ENCODE results near the gene SRD5A1.

Gene SRD5A1

GRCh38 chr5:6604946-6605345, 28.3 kb upstream of the SRD5A1 start:
- DNase-seq (ENCODE audit: low spot score): no peak

- no peak for DNase-seq (ENCODE audit: low spot score)
These were observed 26.2 kb upstream of the SRD5A1 start for GRCh38 chr5:6606884-6607558.

DNA sequence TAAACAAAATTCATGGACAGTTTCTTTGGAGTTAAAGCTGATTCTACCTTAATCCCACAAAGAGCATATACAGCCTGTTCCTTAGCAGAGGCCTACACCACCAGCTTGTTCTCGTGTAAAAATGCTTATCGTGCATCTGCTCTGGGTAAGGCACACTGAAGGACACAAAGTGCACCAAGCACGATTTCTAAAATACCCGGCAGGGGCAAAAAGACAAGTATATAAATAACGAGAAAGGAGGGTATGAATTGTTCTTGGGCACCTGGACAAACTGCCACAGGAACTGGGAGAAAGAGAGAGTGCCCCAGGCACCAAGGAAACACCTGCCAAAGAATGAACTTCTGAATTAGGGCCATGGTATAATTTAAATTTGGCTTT, 25.7 kb upstream of the SRD5A1 start:
- no peak for DNase-seq (ENCODE audit: low spot score)

DNA sequence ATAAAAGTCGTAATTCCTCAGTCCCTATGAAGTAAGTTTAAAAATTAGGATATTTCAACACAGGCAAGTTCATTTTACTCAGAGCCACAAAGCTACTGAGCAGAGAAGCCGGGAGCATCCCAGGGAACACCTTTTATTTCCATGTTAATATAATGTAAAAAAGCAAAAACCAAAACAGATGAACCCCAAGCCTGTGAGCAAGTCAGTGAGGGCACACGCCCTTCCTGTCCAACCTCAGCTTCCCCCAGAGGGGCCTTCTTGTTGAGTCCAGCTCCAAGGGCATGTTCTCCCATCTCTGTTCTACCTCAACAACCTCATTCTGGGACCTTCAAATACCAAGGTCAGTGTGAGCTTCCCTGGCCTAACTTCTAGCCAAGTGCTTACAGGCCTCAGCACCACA, 25.2 kb upstream of the SRD5A1 start:
- DNase-seq (ENCODE audit: low spot score): no peak

DNA sequence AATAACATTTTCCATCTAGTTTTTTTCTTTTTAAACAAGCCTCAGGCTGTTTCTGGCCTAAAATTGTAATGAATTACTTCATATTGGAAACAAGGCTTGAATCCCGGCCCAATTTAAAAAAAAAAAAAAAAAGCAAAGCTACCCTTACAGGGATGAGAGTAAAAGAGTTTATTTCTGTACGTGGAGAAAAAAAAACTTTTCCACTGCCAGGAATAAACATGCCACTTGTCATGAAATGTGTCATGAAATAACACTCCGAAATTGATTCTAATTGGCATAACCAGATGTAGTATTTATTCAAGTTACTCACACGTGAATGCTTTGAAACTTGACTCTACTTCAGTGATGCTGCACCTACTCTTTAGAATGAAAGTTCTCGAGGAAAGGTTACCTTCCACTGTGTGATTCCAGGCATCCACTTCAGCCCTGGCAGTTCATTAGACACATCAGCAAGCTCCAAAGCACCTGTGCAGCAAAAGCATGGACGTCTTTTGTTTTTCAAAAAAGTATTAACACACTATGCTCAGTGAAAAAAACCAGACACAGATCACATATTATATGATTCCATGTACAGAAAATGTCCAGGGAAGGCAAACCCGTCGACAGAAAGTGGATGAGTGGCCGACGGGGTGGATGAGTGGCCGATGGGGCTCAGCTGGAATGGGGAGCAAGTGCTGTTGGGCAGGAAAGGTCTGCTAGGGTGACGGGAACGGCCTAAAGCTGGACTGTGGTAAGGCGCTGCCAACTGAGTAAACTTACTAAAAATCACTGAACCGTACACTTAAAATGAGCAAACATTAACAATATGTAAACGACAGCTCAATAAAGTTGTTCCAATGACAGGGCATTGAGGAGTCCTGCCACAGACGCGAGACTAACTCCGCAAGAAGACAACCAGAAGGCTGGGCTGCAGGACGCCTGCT, 21.6 kb upstream of the SRD5A1 start:
- no peak for DNase-seq (ENCODE audit: low spot score)

DNA sequence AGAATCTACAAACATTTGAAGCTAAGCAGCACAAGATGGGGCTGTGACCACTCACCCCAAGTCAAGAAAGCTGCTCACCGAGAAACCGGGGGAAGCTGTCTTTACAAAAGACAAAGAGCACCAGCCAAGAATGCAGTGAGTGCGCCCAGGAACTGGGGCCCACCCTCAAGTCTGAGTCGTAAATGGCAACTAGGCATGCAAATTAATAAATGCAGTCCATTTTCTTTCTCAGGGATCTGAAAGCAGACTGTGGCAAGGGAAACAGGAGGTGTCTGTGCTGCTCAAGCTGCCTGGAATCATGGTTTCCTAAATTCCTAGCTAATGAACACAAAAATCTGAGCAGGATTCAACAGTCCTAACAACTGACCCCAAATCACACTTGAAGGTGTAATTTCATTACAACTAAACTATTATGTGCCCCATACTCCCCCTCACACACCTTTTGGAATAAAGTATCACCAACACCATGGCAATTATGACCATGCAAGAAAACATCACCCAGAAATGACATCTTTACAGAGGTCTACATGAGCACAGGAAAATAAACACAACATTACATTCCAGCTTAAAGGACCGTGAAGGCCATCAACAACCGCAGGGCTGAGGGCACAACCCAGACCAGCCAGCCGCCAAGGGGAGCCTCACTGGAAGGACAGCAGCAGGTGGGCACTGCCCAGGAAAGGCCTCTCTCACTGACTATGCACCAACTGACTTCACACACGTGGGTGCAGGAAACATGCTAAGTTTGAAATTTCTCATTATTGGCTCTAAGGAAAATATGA, 18.0 kb upstream of the SRD5A1 start:
- DNase-seq (ENCODE audit: low spot score): no peak

DNA sequence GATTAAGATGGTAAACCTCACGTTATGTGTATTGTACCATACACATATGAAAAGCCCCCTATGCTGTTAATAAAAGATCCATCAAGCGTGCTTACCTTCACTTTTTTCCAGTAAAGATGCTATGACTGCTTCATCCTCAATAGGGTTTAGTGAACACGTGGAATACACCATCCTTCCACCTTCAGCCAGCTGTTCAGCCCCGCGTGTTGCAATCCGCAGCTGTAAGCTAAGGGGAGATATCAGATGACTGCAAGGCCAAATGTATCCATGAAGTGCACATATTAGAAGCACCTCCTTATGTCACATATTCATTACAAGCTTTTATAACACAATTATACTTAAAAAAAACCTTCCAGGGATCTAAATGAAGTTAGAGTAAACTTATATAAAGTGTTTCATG, 16.6 kb upstream of the SRD5A1 start:
- DNase-seq (ENCODE audit: low spot score): no peak

GRCh38 chr5:6623228-6623627, 10.0 kb upstream of the SRD5A1 start:
- no peak for DNase-seq (ENCODE audit: low spot score)

- DNase-seq (ENCODE audit: low spot score): no peak
These were observed 9.3 kb upstream of the SRD5A1 start for GRCh38 chr5:6623941-6624340.

- no peak for DNase-seq (ENCODE audit: low spot score)
These were observed 6.7 kb upstream of the SRD5A1 start for GRCh38 chr5:6626508-6626907.

DNA sequence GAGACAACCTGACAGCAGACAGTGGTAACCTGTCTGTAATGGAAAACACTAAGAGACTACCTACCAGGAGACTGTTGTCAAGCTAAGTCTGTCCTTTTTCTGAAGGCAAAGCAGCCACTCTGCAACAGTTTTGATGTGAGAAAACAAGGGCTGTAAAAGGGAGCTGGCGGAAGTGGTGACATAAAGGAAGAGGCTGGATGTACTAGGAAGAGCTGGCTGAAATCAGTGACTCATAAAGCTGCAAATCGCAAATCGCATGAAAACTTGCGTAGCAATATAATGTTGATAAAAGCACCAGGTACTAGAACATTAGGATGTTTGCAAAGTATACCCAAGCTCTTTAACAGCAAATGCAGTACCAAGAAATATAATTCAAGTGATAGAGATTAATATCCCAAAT, 1.8 kb upstream of the SRD5A1 start:
- no peak for DNase-seq (ENCODE audit: low spot score)

DNA sequence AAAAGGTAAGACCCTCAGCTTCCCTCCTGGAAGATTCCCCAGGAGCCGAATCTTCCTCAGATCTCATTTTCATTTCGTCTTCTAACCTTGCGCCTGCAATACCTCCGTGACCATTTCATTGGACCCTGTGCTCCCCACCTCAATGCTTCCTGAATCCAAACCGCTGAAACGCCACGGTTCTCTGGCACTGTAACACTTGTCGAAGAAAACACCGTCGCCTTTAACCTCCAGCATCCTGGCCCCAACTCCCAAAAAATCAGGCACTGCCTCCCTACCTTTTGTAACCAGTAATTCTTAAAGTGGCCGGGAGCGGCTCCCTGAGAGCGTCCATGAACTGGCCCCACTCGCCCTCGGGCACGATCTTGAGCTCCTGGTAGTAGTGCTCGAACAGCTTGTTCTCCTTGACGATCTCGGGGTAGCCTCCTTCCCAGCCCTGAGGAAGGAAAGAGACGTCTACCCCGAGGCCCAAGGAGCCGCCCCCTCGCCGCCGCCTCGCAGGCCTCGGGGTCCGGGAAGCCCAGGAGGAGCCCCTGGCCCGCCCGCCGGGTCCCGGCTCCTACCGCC, 834 bp upstream of the SRD5A1 start:
- DNase-seq (ENCODE audit: low spot score): peak; percentile 21

GRCh38 chr5:6633469-6634245, 417 bp downstream of the SRD5A1 start:
- no peak for DNase-seq (ENCODE audit: low spot score)

DNA sequence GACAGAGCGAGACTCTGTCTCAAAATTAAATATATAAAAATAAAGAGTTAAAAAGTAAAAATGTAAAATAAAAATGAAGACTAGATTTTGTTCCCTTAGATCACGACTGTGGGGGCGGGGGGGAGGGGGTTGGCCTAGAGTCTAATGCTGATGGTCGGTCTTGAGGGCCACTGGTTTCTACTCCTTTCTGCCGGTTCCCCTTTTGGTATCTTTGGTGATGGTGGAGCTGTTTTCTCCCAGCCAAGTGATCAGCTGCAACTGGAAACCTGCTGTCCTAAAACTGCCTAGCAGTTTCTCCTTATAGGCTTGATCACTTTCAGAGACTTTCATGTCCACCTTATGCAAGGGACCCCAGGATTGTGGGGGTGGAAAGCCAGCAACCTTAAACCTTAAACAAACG, 1.1 kb downstream of the SRD5A1 start:
- DNase-seq (ENCODE audit: low spot score): no peak

DNA sequence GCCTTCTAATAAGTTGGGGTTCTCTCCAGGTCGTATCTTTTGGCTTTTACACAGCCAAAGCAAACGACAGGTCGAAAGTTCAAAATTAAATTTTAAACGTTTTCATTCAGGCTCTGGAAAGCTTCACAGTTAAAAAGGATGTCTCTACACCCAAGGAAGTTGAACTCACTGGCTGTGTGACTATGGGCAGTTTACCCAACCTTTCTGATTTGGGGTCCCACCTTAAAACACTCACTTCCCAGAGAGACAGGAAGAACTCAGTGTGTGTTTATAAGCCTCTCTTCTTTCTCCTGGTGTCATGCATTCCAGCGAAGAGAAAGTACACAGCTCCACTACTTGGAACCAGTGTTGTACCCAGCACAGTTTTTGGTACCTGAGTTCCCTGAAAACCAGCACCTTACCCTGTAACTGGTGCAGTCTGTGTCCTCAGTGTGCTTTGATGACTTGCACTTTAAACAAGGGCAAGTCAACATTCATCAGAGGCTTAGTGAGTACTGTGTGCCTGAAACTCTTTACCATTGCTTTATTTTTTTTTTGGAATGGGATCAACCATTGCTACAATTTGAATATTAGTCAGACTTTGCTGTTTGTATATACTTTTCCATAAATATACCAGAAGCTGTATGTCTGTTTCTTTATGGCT, 1.7 kb downstream of the SRD5A1 start:
- no peak for DNase-seq (ENCODE audit: low spot score)

DNA sequence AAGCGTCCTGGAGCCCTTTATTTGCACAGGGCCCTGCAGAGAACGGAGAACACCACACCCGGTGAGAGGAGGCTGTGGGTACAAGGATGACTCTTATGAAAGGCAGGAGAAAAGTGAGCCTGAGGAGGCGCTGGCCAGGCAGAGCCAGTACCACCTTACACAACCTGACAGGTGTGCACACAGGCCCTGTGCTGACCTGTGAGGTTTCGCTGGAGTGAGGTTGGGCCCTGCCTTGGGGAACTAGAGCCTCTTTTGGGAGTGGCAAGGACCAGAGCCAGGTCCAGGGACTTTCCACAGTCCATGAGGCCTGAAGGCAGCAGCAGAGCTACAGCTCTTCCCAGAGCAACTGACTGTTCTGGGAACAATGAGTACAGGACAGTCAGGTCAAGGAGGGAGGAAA, 3.1 kb downstream of the SRD5A1 start:
- DNase-seq (ENCODE audit: low spot score): no peak

- no peak for DNase-seq (ENCODE audit: low spot score)
These were observed 3.8 kb downstream of the SRD5A1 start for GRCh38 chr5:6637022-6637421.

DNA sequence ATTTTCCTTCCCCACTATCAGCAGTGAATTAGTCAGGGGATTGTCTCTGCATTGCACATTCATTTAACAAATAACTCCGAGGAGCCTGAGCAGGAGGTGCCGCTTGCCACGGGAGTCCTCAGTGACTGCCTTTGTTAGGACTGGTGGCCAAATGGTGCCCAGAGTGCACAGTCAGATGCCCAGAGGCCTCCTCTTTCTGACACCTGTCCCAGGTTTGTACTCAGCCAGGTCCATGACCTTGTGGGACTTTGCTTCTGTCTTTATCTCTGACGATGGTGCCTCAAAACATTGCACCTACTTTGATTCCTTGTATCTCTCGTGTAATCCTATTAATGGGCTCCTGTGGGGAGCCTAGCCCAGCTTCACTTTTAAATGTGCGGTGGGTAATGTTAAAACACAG, 4.3 kb downstream of the SRD5A1 start:
- DNase-seq (ENCODE audit: low spot score): no peak

DNA sequence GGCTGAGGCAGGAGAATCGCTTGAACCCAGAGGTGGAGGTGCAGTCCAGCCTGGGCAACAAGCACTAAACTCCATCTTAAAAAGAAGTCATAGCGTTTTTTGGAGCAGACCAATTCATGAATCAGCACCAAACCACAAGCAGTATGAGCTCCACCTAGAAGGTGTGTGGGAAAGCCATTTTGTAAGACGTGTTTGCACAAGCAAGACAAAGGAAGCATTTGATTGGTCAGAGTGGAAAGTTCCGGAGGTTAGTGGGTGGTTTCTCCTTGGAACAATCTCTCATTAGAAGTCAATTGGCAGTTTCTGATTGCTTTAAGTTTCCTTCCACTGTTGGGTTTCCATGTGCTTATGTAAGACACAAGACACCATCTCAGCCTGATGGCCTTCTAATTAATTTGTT, 5.0 kb downstream of the SRD5A1 start:
- DNase-seq (ENCODE audit: low spot score): no peak

DNA sequence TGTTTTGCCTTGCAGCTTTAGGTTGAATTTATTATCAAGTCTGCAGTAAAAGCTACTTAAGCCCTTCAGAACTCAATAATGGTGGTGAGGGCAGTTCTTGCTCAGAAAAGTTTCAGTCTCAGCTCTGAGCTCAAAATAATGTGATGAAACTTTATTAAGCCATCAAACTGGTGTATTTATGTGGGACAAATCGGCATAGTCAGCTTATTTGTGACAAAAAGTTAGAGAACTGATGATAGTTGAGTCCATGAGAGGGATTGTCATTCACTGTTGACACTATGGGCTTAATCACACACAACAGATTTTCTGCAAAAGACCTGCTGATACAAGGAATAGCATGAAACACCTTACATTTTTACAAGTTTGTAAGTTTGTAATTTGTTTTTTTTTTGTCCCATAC, 9.4 kb downstream of the SRD5A1 start:
- DNase-seq (ENCODE audit: low spot score): no peak

DNA sequence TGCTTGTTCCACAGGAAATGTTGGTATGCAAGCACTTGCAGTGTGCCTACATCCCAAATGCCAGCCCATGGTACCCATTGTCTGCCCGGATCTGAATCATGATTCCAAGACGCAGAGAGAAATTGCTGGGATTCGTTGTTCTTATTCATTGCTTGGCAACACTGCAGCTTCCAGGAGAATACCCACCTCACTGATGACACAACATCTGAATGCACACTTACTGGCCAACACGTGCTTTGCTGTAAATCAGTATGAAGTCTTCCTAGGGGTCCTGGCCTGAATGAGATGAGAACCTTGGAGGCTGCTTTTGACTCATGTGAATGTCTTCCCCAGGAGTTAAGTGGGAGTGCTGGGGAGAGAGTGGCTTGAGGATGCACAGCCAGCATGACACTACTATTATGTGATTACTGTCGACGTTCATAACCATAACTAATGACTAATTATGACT, 11.6 kb downstream of the SRD5A1 start:
- DNase-seq (ENCODE audit: low spot score): peak; percentile 23
